HG03108 (cell line): ENCODE measurements around the gene AAK1.

Experiments used
- ATAC-seq: cut with Tn5 transposase; IDR thresholded peaks from one replicate; pipeline ENCODE4 v1.9.1; 2021; ENCODE audit warnings: moderate library complexity; ENCODE audit not compliant: unreplicated experiment

Gene AAK1

DNA sequence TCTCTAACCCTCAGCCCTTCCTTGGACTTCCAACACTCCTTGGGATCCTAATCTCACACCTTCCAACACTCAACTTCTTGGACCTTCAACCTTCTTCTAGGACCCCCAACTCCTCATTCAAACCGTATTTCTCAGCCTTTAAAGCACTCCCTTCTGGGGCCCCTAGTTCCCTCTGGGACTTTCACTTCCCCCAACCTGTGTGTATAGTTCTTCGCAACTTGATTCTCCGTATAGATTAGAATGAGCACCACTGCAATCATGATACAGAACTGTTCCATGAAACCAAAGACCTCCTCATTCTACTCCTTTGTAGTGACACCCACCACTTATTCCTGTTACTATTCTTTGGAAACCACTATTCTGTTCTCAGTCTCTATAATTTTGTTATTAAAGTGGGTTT, 144.3 kb downstream of the AAK1 start:
- ATAC-seq = no peak

DNA sequence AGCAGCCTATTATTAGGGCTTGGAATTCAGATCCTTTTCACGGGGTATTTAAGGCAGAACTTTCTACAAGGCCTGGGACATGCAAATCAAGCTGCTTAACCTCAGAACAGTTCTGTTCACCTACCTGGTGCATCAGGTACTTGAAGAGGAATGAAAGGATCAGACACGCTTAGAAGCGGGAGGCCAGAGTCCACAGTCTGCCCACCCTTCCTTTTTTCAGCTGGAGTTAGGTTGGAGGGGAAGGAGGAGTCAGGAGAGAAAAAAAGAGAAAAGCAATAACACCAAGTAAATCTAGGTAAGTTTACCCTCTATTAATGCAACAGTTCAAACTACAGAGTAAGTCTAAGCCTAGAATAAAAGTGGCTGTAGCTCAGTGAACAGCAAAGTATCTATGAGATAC, 147.7 kb downstream of the AAK1 start:
- no peak for ATAC-seq

DNA sequence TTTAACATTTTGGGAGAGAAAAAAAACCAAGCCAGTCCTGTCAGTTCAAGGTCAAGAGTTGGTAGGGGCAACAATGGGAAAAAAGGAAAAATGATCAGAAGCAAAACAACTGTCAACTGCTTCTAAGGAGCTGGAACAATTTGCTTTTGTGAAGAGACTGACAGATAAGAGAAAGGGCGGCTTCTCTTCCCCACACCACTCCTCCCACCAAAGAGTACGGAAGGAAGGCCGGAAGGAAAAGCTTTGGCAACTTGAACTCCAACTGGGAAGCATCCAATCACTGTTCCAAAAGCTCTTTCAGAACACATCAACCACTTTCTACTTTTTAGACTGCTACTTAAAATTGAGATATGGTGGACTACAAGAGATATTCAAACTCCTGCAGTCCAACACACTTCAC, 148.5 kb downstream of the AAK1 start:
- no peak for ATAC-seq

DNA sequence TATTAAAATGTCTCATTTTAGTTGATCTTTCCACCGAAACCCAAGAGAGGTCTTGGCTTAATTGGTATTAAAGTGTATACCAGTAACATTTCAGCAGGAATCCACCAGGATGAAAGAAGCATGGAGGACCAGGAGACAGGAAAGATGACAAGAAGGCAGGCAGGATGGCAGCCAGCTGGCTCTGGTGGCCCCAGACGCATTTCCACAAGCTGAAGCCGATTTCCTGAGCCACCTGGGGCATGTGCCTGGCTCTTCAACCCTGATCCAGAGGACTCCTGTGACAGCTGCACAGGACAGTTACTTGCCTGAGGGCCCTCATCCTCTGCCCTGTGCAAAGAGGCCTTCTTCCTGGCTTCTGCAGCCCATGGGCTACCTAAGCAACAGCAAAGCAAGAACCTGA, 149.4 kb downstream of the AAK1 start:
- no peak for ATAC-seq

DNA sequence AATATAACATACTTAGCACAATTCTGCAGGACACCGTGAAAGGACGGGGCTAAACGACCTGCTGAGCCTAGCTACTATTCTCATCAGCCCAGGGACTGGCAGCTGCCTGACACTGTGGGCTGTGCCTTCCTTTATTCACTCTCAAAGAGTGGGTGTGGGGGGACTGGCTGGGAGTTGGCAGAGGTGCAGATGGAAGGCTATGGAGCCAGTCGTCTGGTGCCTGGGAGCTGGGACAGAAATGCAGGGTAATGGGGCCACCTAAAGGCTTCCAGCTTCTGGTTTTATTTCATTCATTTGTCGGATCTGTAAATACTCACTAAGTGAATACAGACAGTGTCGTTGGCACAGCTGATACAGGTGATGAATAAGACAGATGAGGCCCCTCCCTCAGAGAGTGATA, 150.3 kb downstream of the AAK1 start:
- no peak for ATAC-seq

DNA sequence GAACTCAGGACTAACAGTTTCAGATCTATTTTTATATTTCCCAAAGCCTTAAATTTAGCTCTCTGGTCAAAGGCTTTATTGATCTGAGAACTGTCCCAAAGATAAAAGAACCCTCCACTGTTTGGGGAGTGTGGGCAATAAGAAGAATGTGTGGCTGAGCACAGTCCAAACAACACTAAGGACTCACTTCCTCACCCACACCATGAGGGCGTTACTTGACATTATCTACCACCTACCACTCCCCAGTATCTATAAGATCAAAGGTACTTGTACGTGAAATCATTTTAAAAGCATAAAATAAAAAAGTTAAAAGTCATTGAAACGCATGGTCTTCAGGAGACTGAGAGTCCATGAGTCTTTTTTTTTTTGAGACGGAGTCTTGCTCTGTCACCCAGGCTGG, 151.7 kb downstream of the AAK1 start:
- no peak for ATAC-seq

DNA sequence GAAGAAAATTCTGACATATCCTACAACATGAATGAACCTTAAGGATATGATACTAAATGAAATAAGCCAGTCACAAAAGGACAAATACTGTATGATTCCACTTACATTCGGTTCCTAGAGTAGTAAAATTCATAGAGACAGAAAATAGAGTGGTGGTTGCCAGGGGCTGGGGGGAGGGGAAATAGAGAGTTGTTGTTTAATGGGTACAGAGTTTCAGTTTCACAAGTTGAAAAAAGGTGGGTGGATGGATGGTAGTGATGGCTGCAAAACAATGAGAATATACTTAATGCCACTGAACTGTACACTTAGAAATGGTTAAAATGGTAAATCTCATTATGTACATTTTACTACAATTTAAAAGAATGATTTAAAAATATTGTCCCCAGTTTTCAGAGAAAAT, 153.1 kb downstream of the AAK1 start:
- ATAC-seq = no peak

DNA sequence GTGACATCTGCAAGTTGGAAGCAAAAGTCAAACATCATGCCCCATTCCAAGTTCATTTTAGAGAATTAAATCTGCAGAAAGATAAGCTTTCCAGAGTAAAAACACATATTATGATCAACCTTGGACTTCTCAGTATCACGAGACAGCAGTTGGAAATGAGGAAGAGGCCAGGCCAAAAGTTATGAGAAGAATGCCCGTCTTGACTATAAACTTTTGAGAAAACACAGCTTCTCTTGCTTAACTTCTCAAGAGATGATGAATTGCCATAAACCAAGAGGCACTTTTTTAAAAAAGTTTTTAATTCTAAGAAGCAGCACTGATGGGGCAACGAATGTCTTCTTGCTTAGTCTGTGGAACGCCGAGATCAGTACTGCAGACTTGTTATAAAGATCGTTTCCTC, 153.7 kb downstream of the AAK1 start:
- ATAC-seq = no peak

DNA sequence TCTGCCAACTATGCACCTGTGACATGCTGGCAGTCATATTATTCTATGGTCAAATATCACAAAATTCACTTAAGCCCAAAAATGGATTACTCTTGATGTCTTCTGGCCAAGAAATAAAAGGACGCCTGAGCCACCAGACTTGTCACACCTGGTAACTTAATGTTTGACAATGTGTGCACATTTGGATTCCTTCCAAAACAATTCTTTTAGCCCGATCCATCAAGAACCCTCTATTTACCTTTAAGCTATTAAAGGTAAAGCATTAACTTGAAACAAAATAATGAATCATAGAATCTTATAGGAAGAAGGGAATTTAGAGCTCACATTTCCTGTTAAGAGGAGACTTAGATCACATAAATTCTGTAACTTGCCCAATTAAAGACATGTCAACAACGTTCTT, 159.8 kb downstream of the AAK1 start:
- no peak for ATAC-seq

DNA sequence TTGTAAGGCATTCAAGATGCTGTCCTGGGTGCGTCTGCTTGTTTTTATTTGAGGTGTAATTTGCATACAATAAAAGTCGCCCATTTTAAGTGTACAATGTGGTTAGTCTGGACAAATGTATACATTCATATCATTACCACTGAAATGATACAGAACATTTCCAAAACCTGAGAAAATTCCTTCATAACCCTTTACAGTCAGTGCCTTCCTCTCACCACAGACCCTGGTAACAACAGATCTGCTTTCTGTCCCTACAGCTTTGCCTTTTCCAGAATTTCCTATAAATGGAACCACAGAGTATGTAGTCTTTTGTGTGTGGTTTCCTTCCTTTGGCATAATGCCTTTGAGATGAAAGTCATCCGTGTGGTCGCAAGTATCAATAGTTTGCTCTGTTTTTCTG, 160.5 kb downstream of the AAK1 start:
- ATAC-seq = no peak

DNA sequence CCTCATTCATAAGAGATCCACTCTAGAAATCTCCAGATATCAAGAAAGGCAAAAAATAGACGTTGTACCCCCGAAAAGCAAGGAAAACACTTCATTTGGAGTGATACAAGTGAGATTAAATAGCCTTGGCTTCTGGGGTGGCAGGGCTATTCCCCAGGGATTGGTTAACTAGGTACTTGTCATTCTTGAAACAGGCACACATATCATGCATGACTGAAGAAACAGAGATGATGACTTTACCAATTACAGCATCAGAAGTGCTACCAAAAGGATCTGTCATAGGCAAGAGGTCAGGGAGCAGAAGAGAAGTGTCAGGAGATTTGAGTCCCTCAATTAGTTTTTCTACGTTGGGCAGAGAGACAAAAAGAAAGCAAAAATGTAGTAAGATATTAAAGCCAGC, 161.1 kb downstream of the AAK1 start:
- ATAC-seq = no peak

DNA sequence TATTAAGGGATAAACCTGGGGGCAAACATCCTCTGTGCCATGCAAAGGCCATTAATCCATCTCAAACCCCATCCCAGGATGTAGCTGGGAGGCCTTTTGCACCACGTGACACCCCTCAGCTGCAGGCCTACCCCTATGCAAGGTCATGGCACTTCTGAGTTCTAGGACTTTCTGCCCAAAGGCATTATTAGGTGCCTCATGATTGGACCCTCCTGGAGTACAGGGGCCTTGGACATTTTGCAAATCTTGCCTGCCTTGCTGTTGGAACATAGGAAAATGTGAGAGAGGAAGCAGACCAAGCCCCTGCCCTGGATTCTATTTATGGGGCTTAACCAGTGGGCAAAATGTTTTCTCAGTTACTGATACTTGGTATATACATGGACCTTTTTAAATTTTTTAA, 162.1 kb downstream of the AAK1 start:
- no peak for ATAC-seq

DNA sequence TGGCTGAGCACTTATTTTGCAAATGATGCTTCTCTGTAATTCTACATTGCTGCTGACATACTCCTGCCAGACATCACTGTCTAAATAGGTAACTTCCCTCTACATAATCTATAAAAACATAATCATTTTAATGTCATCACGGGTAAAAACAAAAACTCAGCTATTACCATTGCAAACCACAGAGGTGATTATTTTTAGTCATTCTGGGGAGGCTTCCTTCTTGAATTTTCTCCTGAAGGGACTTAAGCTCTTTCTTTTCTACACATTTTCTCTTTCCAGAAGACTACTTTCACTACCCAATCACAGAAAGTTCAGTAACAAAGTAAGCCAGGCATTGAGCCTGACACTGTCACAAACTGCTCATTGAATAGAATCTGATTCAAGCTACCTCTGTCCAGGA, 165.9 kb downstream of the AAK1 start:
- ATAC-seq = no peak

DNA sequence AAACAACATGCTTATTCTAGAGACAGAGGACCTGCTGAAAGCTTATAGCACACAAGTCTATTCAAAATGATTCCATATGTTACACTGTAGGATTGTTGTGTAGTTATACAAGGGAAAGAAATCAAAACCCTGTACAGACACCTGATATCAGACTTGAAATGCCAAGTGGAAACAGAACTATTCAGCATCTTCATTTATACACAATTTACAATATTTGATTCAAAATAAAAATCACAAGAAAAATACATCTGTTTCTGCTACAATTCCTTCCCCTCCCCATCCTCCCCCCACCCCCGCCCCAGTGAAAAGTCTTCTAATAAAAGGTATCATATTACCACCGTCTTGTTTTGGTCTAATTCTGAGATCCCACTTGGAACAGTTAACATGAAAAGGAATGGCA, 168.9 kb downstream of the AAK1 start:
- no peak for ATAC-seq

DNA sequence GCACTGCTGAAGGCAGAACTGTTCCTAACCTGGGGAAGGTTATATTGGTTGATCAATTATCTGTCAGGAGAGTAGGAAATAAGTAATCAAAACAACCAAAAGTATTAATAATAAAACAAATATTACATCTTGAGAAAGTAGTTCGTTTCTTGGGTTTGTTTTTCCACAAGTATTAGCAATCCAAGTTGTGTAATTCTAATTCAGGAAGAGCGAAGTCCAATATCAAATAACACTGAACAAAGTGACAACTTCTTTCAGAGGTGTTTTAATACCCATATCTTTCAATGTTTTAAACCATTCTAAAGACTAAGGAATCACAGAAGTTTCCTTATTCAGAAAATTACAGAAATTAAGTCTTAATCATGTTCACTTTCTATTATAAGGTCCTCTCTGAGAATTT, 171.7 kb downstream of the AAK1 start:
- ATAC-seq = no peak

DNA sequence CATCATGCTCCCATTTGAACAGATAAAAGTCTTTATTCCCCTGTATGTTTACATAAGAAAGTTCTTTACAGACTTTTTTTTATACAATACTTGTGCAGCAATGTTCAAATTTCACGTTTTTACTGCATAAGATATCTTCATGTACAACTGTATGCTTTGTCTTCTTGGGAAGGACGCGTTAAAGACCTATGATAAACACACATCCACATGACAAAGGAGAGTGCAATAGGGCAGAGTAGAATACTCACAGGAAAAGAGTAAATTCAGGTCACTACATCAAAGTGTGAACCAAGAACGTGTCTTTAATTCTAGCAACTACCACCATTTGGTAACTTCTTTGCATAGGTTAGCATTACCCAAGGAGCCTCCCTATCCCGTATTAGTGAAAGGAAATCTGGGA, 172.6 kb downstream of the AAK1 start:
- no peak for ATAC-seq

DNA sequence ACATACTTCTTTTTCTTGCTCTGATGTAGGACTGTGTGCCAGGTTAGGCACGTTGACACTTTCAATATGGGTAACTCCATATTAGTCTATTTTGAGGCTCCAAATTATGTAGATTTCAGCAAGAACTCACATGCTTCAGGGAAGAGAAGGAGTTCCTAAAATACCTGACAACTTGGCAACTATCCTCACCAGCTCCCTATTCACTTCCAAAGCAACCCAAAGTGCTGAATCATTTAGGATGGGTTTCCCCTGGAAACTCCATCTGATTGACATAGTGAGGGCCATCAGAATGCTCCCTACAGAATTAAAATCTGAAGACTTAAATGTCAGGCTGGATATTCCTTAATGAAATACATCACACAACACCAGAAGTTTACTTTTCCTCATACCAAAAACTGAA, 173.8 kb downstream of the AAK1 start:
- ATAC-seq = no peak

DNA sequence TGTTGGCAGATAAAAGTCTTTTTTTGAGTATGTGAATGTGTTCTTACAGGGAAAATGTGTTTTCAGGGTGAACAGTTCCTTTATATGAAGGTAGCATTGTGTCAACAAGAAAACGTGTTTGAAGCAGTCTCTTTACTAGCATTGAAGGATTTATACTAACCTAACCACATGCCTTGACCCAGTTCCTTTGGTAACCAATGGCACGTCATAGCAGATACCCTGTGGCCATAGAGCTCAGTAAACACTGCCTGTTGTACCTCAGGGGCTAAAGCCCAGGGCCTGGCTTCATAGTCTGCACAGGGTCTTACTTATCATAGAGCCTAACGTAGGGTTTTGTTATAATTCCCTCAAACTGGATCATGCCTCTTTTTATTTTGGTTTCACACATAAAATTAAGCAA, 174.2 kb downstream of the AAK1 start:
- ATAC-seq = no peak

DNA sequence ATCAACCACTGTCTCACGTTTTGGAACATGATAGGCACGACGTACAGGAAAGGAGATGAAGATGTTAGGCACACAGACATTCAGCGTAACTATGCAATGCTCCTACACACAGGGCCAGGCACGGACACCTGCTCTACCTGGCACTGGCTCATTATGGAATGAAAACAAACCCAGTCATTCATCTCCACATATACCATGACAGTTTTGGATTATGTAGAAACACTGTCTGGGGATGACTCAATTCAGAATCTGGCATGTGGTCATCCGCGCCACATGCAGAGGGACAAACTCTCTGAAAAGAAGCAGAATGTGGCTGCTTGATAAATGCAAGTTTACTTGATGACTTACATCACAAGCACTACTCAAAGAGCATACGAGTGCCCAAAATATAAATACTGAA, 176.8 kb downstream of the AAK1 start:
- no peak for ATAC-seq

DNA sequence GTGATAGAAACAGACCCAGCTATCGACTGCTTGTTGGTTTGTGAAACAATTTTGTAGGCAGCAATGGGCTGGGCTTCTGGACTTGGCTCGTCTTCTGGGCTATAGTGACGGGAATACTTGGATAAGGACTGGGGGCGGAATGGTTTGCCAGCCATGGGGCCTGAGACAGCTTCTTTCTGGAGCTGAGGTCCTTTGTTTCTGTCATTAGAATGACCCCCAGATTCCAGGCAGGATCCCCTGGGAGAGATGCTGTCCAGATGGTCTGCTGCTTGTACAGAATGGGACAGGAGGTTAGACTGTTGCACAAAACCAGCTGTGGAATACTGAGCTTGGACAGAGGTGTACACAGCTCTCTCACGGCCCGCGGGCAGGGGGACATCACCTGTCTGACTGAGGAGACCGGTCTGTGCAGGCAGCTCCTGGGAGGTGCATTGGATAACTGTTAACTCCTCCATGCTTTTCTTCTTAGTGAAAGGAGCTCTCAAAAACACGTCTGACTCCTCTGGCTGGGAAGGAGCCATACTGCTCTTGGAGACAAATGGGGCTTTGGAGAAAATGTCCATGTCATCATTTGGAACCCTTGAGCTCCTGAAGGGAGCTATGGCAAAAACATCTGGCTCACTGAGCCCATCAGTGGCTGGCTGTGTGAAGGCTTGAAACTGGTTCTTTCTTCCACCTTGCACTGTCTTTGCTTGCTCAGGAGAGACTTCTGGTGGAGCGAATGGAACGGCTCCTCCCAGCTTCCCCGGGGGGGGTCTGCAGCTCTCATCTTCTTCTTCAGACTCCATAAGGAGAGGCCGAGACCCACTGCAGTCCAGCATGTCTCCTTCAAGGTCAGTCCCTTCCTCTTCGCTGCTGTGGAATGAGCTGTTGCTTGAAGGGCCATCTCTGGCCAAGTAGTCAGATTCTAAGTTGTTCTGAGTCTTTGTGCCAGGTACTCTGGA, 177.8 kb downstream of the AAK1 start:
- ATAC-seq = no peak

DNA sequence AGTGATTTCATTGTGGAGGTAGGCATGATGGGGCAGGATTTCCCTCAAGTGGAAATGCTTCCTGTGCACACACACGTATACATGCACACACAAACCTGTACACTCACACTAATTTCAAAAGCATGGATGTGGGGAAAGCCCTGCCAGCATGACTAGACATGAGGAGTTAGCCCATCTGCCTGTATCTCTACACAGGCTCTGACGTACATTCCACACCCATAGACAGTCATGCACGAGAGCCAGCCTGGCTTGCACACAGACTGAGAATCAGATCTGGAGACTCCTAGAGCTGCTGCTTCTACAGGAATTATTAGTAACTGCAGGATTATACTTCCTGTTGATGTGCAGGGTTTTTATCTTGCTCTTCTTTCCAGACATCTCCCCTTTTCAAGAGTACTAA, 179.0 kb downstream of the AAK1 start:
- ATAC-seq = no peak

DNA sequence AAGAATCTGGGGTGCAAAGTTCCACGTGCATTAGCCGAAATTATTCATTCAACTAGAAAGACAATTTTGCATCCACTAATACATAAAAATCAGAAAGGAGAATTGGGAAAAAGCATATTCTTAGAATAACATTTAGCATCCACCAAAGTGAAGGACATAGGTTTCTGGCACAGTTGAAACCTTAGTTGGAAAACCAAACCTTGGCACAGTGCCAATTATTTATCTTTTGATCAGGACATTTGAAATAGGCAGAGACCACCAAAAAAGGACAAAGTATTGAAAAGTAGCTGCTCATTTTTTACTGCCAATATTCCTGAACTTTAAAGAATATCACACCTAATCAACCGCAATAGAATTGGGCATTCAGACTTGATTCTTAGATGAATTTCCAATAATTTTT, 180.8 kb downstream of the AAK1 start:
- ATAC-seq = no peak

DNA sequence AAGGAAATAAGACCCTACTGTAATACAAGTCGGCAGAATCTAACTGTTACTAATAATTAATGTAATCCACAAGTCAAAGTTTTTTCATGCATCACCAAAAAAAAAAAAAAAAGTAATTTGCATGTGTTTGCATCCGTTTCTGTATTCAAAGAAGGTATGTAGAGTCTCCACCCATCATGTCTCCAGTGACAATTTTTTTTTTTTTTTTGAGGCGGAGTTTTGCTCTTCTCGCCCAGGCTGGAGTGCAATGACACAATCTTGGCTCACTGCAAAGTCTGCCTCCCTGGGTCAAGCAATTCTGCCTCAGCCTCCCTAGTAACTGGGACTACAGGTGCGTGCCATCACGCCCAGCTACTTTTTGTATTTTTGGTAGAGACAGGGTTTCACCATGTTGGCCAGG, 182.1 kb downstream of the AAK1 start:
- ATAC-seq = no peak
